Mucosa of rectum (tissue), 2 donors: Measurements from ENCODE around the gene SHROOM4.

Experiments used
- H3K27ac ChIP-seq, 2 donors: one replicate each; pipeline ENCODE4 v1.7.0; 2013; ENCODE audit warnings: inconsistent platforms in 2 of 2, low read depth in 2 of 2, low read length in 2 of 2
- H3K27me3 ChIP-seq, 2 donors: one replicate each; pipeline ENCODE4 v1.7.0; 2013; ENCODE audit warnings: low read length in 2 of 2; ENCODE audit not compliant: control insufficient read depth in 2 of 2, insufficient read depth in 2 of 2
- H3K36me3 ChIP-seq, 2 donors: one replicate each; pipeline ENCODE4 v1.7.0; 2013; ENCODE audit warnings: low read length in 2 of 2; ENCODE audit not compliant: control insufficient read depth in 2 of 2, insufficient read depth in 2 of 2
- H3K4me1 ChIP-seq, 2 donors: one replicate each; pipeline ENCODE4 v1.7.0; 2013; ENCODE audit warnings: low read length in 2 of 2, mild to moderate bottlenecking in 1 of 2; ENCODE audit not compliant: control insufficient read depth in 2 of 2, insufficient read depth in 2 of 2
- H3K4me3 ChIP-seq, 2 donors: one replicate each; pipeline ENCODE4 v1.7.0; 2013; ENCODE audit warnings: low read length in 2 of 2
- H3K9ac ChIP-seq, 2 donors: one replicate each; pipeline ENCODE4 v1.7.0; 2013; ENCODE audit warnings: low read length in 2 of 2, low read depth in 1 of 2, mild to moderate bottlenecking in 1 of 2
- H3K9me3 ChIP-seq, 2 donors: one replicate each; pipeline ENCODE4 v1.7.0; 2013; ENCODE audit warnings: low read length in 2 of 2; ENCODE audit not compliant: control insufficient read depth in 2 of 2
- donor health status: healthy.
- donor health status: Normal muscosa, but diverticular disease.

SHROOM4 gene

GRCh38 chrX:50613846-50614245 is 200.1 kb downstream of the SHROOM4 start:
- Histone ChIP-seq H3K36me3 (no peaks in the 10 kb centered on the region), H3K27ac (no peak overlapping the region), H3K4me3 (no peak overlapping the region), H3K9ac (no peak overlapping the region), H3K27me3 (peaks cover 0 to 7% of the 10 kb centered on the region in 2 donors), H3K4me1 (no peaks in the 10 kb centered on the region), H3K9me3 (no peaks in the 10 kb centered on the region)

GRCh38 chrX:50609796-50610195 is 204.2 kb downstream of the SHROOM4 start:
- Histone ChIP-seq H3K4me3 (no peak overlapping the region), H3K4me1 (no peaks in the 10 kb centered on the region), H3K9me3 (no peaks in the 10 kb centered on the region), H3K27ac (no peak overlapping the region), H3K36me3 (no peaks in the 10 kb centered on the region), H3K9ac (no peak overlapping the region), H3K27me3 (peaks cover 0 to 3% of the 10 kb centered on the region in 2 donors)

GRCh38 chrX:50606300-50606950 is 207.6 kb downstream of the SHROOM4 start:
- no peaks in the 10 kb centered on the region for H3K4me1 ChIP-seq
- H3K9ac ChIP-seq, result no peak overlapping the region
- peaks cover 0 to 4% of the 10 kb centered on the region in 2 donors for H3K27me3 ChIP-seq
- no peak overlapping the region for H3K4me3 ChIP-seq
- no peaks in the 10 kb centered on the region for H3K36me3 ChIP-seq
- no peak overlapping the region for H3K27ac ChIP-seq
- no peaks in the 10 kb centered on the region for H3K9me3 ChIP-seq

DNA sequence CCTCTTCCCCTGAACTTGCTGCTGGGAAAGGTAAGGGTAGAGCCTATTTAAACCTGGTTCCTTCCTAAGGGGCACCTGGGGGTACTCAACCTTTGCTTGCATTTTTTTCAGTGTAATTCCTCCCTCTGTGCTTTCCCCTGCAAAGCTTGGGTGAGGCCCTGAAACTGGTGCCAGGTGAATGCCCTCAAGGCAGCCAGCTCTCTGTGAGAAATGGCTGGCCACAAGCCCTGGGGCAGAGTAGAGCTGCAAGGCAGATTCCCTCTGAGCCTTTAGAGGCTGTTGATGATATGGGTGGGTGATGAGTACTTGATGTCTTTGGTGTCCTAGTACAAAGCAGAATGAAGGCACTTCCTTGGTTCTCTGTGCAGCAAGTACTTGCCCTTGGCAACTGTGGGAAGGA is 217.9 kb downstream of the SHROOM4 start:
- H3K27ac ChIP-seq, result no peak overlapping the region
- no peak overlapping the region for H3K9ac ChIP-seq

DNA sequence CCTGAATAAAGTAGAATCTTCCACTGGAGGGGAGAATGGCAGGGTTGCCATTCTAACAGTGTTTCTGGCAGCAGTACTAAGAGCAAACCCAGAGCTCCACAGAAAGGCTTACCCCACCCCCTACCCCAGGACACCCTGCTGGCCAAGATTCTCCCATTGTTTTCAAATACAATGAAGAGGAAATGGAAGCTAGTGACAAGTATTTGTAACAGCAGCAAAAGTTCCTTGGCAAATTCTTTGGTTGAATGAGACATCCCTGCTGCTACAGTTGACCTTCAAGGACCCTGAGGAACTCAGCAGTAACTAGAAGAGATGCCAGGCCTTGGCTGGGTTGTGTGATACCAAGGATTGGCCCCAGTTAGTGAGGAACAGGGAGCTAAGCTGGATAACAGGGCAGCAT is 219.2 kb downstream of the SHROOM4 start:
- H3K27me3 ChIP-seq, result peaks cover 5 to 9% of the 10 kb centered on the region in 2 donors
- H3K9me3 ChIP-seq, result no peaks in the 10 kb centered on the region
- H3K4me1 ChIP-seq, result no peaks in the 10 kb centered on the region
- H3K4me3 ChIP-seq, result no peak overlapping the region
- H3K36me3 ChIP-seq, result no peaks in the 10 kb centered on the region
- no peak overlapping the region for H3K27ac ChIP-seq
- H3K9ac ChIP-seq, result no peak overlapping the region

More for the DNA sequence above, 217.9 kb downstream of the SHROOM4 start:
- Histone ChIP-seq H3K9me3 (no peaks in the 10 kb centered on the region), H3K4me1 (no peaks in the 10 kb centered on the region), H3K27me3 (peaks cover 3 to 9% of the 10 kb centered on the region in 2 donors), H3K4me3 (no peak overlapping the region), H3K36me3 (no peaks in the 10 kb centered on the region)

DNA sequence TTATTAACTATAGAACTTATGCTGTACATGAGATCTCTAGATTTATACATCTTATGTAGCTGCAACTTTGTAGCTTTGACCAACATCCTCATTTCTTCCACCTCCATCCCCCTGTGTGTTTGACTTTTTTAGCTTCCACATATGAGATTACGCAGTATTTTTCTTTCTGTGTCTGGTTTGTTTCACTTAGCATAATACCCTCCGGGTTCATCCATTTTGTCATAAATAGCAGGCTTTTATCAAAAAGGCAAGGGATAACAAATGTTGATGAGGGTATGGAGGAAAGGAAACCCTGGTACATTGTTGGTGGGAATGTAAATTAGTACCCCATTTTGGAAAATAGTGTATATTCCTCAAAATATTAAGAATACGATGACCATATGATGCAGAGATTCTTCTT is 227.0 kb downstream of the SHROOM4 start:
- Histone ChIP-seq H3K4me1 (no peaks in the 10 kb centered on the region), H3K9me3 (no peaks in the 10 kb centered on the region), H3K27ac (no peak overlapping the region), H3K36me3 (no peaks in the 10 kb centered on the region), H3K4me3 (no peak overlapping the region), H3K27me3 (peaks cover 0 to 7% of the 10 kb centered on the region in 2 donors), H3K9ac (no peak overlapping the region)

GRCh38 chrX:50586407-50586806 is 227.6 kb downstream of the SHROOM4 start:
- H3K4me1 ChIP-seq, result no peaks in the 10 kb centered on the region
- no peaks in the 10 kb centered on the region for H3K9me3 ChIP-seq
- no peak overlapping the region for H3K9ac ChIP-seq
- H3K27ac ChIP-seq, result no peak overlapping the region
- no peak overlapping the region for H3K4me3 ChIP-seq
- peaks cover 0 to 7% of the 10 kb centered on the region in 2 donors for H3K27me3 ChIP-seq
- H3K36me3 ChIP-seq, result no peaks in the 10 kb centered on the region

GRCh38 chrX:50581405-50581804 is 232.6 kb downstream of the SHROOM4 start:
- Histone ChIP-seq H3K9me3 (no peaks in the 10 kb centered on the region), H3K36me3 (no peaks in the 10 kb centered on the region), H3K27me3 (peaks cover 0 to 4% of the 10 kb centered on the region in 2 donors), H3K27ac (no peak overlapping the region), H3K4me1 (no peaks in the 10 kb centered on the region), H3K9ac (no peak overlapping the region), H3K4me3 (no peak overlapping the region)

GRCh38 chrX:50579955-50580354 is 234.0 kb downstream of the SHROOM4 start:
- no peaks in the 10 kb centered on the region for H3K4me1 ChIP-seq
- no peaks in the 10 kb centered on the region for H3K9me3 ChIP-seq
- no peak overlapping the region for H3K4me3 ChIP-seq
- peaks cover 4% of the 10 kb centered on the region in 2 donors for H3K27me3 ChIP-seq
- no peak overlapping the region for H3K9ac ChIP-seq
- H3K36me3 ChIP-seq, result no peaks in the 10 kb centered on the region
- no peak overlapping the region for H3K27ac ChIP-seq

DNA sequence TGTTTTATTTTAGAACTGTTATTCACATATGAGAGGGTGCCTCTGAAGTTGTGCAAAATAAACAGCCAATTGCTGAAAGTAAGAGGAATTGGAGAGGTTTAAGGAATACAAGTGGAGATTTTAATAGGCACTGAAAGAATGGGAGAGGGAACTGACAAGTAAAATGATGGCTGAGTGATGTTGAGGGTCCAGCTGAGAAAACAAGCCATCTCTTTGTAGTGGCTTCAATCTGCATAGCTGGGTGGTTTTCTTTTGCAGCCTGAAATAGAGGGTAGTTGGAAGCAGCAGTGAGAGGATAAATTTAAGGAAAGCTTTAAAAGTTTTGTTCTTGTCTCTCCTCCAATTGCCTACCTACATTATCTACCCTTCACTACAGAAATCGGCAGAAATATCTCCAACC is 236.7 kb downstream of the SHROOM4 start:
- Histone ChIP-seq H3K27ac (no peak overlapping the region), H3K36me3 (no peaks in the 10 kb centered on the region), H3K9ac (no peak overlapping the region), H3K27me3 (peaks cover 0 to 4% of the 10 kb centered on the region in 2 donors), H3K4me1 (no peaks in the 10 kb centered on the region), H3K9me3 (no peaks in the 10 kb centered on the region), H3K4me3 (no peak overlapping the region)
